Fibroblast of villous mesenchyme (primary cell): ENCODE data around the gene TRIM75. TPM values are rescaled to one million over a fixed set of nuclear protein-coding genes. Genes with fewer than 3 reads are reported as not detected.
"Not testable (repeated sequence)": the region's sequence is repeated elsewhere in the genome, so short reads cannot be mapped to it uniquely, and the experiment has no call there.

Source experiments
- DNase-seq: peaks from one replicate; pipeline ENCODE4 v3.0.0-alpha.2; 2010; ENCODE audit warnings: low read depth
- H3K4me3 ChIP-seq: 2 replicates; pipeline ENCODE4 v1.5.1; 2011; ENCODE audit warnings: low read depth, mild to moderate bottlenecking, low read length
- CTCF ChIP-seq: IDR thresholded peaks from 2 replicates; pipeline ENCODE4 v1.5.1; 2012; ENCODE audit warnings: low read depth, mild to moderate bottlenecking, low read length; ENCODE audit not compliant: insufficient read depth
- total RNA-seq: library from RNA; depleted of rRNA; stranded (reverse); fragments of >200 nt; gene quantifications from 2 replicates; pipeline ENCODE4 v1.2.3, GENCODE V29; 2012

TRIM75 gene
- total RNA-seq, 1 donor = not detected

GRCh38 chr4:165077034-165077578, 23.4 kb downstream of the TRIM75 start:
- no peak for DNase-seq
- TF ChIP-seq CTCF = no peak
- no peak overlapping the region for H3K4me3 ChIP-seq

- H3K4me3 ChIP-seq = no peak overlapping the region
- DNase-seq = no peak
- TF ChIP-seq CTCF = no peak
Measured at GRCh38 chr4:165079476-165079875, 25.8 kb downstream of the TRIM75 start.

DNA sequence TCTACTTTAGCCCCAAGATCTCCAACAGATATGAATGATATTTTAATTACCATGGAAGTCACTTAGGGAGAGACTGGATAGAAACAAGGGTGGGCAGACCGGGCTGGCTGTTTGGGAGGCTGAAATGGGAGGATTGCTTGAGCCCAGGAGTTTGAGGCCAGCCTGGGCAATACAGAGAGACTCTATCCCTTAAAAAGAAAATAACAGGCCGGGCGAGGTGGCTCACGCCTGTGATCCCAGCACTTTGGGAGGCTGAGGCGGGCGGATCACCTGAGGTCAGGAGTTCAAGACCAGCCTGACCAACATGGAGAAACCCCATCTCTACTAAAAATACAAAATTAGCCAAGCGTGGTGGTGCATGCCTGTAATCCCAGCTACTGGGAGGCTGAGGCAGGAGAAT, 31.1 kb downstream of the TRIM75 start:
- DNase-seq, H3K4me3 ChIP-seq: not testable (repeated sequence)

DNA sequence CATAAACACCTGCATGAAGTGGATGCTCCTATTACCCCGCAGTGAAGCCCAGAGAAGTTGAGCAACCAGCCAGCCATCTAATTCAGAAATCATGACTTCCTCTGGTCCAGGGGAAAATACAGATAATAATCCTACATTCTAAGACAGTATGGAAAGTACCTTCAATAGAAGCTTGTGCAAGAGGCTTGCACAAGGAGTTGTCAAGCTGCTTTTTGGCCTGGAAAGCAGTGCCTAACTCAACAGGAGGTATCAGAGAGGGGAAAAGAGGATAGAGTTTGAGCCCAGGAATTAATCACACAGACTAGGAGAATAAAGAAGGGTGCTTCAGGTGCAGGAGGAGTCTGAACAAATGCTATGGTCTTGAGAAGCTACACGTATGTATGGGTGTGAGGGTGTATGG, 32.3 kb downstream of the TRIM75 start:
- no peak overlapping the region for H3K4me3 ChIP-seq
- no peak for TF ChIP-seq CTCF
- DNase-seq = peak; percentile 4

- no peak for TF ChIP-seq CTCF
Measured at GRCh38 chr4:165088366-165088765, 34.7 kb downstream of the TRIM75 start.

GRCh38 chr4:165092187-165092586, 38.5 kb downstream of the TRIM75 start:
- DNase-seq, H3K4me3 ChIP-seq: not testable (repeated sequence)

More at GRCh38 chr4:165088366-165088765, 34.7 kb downstream of the TRIM75 start:
- no peak for DNase-seq
- H3K4me3 ChIP-seq = no peak overlapping the region

DNA sequence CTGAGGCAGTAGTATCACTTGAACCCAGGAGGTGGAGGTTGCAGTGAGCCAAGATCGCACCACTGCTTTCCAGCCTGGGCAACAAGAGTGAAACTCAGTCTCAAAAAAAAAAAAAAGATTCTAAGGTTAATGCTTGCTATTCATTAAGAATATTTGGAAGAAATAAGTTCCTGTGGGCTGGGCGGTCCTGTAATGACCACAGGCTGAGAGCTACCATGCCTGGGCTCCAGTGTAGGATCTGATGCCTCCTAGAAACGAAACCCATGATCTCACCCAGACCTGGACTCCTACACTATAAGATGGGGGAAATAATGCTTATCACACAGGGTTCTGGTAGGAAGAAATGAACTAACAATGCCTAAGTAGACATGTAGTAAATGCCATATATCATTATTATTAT, 41.2 kb downstream of the TRIM75 start:
- no peak for DNase-seq
- TF ChIP-seq CTCF = no peak
- H3K4me3 ChIP-seq = no peak overlapping the region

DNA sequence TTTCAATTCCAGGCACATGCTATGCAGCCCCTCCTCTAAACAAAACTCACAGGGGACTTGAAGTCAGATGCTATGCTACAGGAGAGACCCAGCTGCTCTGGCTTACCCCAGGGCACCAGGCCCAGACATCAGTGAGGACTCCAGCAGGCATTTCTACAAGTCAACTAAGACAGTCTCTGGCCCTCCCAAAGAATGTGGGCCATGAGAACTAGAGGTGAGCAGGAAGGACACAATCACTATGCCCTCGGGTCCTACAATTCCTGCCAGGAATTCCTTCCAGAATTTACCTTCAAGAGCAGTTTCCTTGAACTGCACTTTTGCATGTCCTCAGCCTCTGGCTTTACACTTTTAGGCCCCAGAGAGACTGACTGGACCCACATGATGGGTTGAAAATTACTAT, 41.6 kb downstream of the TRIM75 start:
- DNase-seq = no peak
- H3K4me3 ChIP-seq = no peak overlapping the region
- no peak for TF ChIP-seq CTCF
